Activated naive CD8-positive, alpha-beta T cell treated with anti-CD3 and anti-CD28 coated beads for 36 hours (primary cell): ENCODE results near the gene GLI1. TPM values are rescaled to one million over a fixed set of nuclear protein-coding genes. Genes with fewer than 3 reads are reported as not detected.
"Not testable (repeated sequence)": the region's sequence is repeated elsewhere in the genome, so short reads cannot be mapped to it uniquely, and the experiment has no call there.

ENCODE experiments used
- DNase-seq: peaks from one replicate; pipeline ENCODE4 v3.0.0; 2021
- H3K27ac Mint-ChIP-seq: one replicate; pipeline ENCODE4 v1.8.0; 2022; ENCODE audit warnings: mild to moderate bottlenecking, moderate library complexity, mixed read lengths
- H3K27me3 Mint-ChIP-seq: one replicate; pipeline ENCODE4 v1.8.0; 2022; ENCODE audit warnings: mild to moderate bottlenecking, mixed read lengths
- H3K36me3 Mint-ChIP-seq: one replicate; pipeline ENCODE4 v1.8.0; 2021; ENCODE audit warnings: mild to moderate bottlenecking, mixed read lengths
- H3K4me1 Mint-ChIP-seq: one replicate; pipeline ENCODE4 v1.8.0; 2021; ENCODE audit warnings: mixed read lengths
- H3K4me3 Mint-ChIP-seq: one replicate; pipeline ENCODE4 v1.8.0; 2022; ENCODE audit warnings: mild to moderate bottlenecking, moderate library complexity, mixed read lengths
- H3K9me3 Mint-ChIP-seq: one replicate; pipeline ENCODE4 v1.8.0; 2022; ENCODE audit warnings: mixed read lengths
- total RNA-seq, 2 experiments: library from RNA; stranded (reverse); gene quantifications; one replicate each; pipeline ENCODE4 v1.2.3, GENCODE V29; 2021

Gene GLI1
- total RNA-seq, 2 experiments from 2014 or later = 0.56 to 0.62 TPM

- Mint-ChIP-seq H3K9me3 (no peaks in the 10 kb centered on the region), H3K36me3 (peaks cover 46% of the 10 kb centered on the region), H3K27me3 (no peaks in the 10 kb centered on the region), H3K4me1 (peaks cover 36% of the 10 kb centered on the region), H3K27ac (peak within 1 kb of the TSS; percentile 94), H3K4me3 (peak within 1 kb of the TSS; percentile 92)
- DNase-seq = peak; percentile 93
Observed at GRCh38 chr12:57487597-57488401, 28.2 kb downstream of the GLI1 start, which contains the start of gene MARS1. Gene MARS1 (plus strand): TSS chr12:57488068. CDS start chr12:57488091, 23 bp downstream.

DNA sequence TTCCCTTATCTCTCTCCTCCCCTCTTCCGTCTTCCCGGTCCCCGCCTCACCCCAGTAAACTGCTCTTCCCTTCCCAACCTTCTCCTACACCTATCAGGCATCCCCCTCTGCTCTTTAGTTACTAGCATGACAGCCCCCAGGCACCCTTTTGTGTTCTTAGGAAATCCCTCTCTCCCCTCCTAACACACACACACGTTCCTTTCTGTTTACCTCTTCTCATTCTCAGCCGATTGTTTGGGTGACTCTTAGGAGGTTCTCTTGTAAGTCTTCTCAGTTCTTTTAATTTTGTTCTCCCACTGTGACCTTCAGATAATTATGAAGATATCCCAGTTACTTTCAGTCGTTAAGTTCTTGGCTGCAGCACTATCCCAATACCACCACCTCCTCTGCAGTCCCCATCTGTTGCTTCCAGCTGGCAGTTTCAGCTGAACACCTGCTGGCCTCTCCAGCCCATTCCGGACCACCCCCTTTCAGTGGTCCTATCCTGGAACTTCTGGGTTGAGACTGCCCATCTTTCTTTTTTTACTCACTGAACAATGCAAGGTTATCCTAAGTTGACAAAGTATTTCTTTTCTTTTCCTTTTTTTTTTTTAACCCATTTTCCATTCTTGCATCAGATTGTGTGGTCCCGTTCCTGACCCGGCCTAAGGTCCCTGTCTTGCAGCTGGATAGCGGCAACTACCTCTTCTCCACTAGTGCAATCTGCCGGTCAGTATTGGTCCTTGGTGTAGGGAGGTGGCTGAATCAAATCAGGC lies 29.0 kb downstream of the GLI1 start:
- Mint-ChIP-seq H3K9me3 (no peaks in the 10 kb centered on the region), H3K27ac (peak overlapping the region; percentile 94), H3K4me3 (peak overlapping the region; percentile 92), H3K36me3 (peaks cover 49% of the 10 kb centered on the region), H3K4me1 (peaks cover 31% of the 10 kb centered on the region), H3K27me3 (no peaks in the 10 kb centered on the region)
- DNase-seq = no peak

- DNase-seq = no peak
- H3K27me3 Mint-ChIP-seq = no peaks in the 10 kb centered on the region
- peaks cover 30% of the 10 kb centered on the region for H3K4me1 Mint-ChIP-seq
- peak overlapping the region; percentile 92 for H3K4me3 Mint-ChIP-seq
- peak overlapping the region; percentile 94 for H3K27ac Mint-ChIP-seq
- H3K9me3 Mint-ChIP-seq = no peaks in the 10 kb centered on the region
- H3K36me3 Mint-ChIP-seq = peaks cover 52% of the 10 kb centered on the region
Observed at GRCh38 chr12:57489157-57489641, 29.6 kb downstream of the GLI1 start.

- peaks cover 30% of the 10 kb centered on the region for H3K4me1 Mint-ChIP-seq
- no peaks in the 10 kb centered on the region for H3K27me3 Mint-ChIP-seq
- H3K9me3 Mint-ChIP-seq = no peaks in the 10 kb centered on the region
- H3K27ac Mint-ChIP-seq = no peak overlapping the region
- no peak overlapping the region for H3K4me3 Mint-ChIP-seq
- DNase-seq = no peak
- peaks cover 56% of the 10 kb centered on the region for H3K36me3 Mint-ChIP-seq
Observed at GRCh38 chr12:57490126-57490525, 30.5 kb downstream of the GLI1 start.

DNA sequence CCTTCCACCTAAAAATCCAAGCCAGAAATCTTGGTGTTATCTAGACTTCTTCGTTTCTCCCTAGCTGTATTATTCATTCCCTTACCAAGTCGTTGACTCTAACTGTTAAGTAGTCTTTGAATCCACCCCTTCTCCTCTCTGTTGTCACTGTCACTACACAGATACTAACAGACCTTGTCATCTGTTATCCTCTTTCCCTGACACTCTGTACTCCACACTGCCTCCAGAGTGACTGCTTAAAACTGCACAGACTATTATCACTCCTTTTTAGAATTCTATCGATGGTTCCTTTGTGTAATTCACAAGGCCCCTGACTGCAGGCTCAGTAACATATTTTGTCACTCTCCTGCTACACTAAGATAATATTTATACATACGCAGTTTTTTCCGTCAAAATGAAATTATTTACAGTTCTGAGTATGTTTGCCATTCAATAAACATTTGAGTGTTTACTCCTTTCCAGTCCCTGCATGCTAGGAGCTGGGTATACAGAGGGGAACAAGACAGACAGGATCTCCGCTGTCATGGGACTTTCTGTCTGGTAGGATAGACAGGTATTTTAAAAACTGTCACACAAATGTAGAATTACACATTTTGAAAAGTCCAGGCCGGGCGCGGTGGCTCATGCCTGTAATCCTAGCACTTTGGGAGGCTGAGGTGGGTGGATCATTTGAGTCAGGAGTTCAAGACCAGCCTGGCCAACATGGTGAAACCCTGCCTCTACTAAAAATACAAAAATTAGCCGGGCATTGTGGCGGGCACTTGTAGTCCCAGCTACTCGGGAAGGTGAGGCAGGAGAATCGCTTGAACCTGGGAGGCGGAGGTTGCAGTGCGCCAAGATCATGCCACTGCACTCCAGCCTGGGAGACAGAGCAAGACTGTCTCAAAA lies 32.1 kb downstream of the GLI1 start:
- DNase-seq = no peak
- Mint-ChIP-seq H3K4me3 (peak overlapping the region; percentile 16), H3K27me3 (no peaks in the 10 kb centered on the region), H3K4me1 (peaks cover 30% of the 10 kb centered on the region), H3K36me3 (peaks cover 59% of the 10 kb centered on the region), H3K27ac (peak overlapping the region; percentile 76), H3K9me3 (no peaks in the 10 kb centered on the region)

DNA sequence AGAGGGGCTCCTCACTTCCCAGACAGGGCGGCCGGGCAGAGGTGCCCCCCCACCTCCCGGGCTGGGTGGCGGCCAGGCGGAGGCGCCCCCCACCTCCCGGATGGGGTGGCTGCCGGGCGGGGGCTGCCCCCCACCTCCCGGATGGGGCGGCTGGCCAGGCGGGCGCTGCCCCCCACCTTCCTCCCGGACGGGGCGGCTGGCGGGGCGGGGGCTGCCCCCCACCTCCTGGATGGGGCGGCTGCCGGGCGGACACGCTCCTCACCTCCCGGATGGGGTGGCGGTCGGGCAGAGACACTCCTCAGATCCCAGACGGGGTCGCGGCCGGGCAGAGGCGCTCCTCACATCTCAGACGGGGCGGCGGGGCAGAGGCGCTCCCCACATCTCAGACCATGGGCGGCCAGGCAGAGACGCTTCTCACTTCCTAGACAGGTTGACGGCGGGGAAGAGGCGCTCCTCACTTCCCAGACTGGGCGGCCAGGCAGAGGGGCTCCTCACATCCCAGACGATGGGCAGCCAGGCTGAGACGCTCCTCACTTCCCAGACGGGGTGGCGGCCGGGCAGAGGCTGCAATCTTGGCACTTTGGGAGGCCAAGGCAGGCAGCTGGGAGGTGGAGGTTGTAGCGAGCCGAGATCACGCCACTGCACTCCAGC lies 35.6 kb downstream of the GLI1 start:
- not testable (repeated sequence) for H3K27me3 Mint-ChIP-seq, DNase-seq, H3K4me3 Mint-ChIP-seq, H3K27ac Mint-ChIP-seq, H3K9me3 Mint-ChIP-seq
- H3K4me1 Mint-ChIP-seq = peaks cover 19% of the 10 kb centered on the region
- peaks cover 63% of the 10 kb centered on the region for H3K36me3 Mint-ChIP-seq

DNA sequence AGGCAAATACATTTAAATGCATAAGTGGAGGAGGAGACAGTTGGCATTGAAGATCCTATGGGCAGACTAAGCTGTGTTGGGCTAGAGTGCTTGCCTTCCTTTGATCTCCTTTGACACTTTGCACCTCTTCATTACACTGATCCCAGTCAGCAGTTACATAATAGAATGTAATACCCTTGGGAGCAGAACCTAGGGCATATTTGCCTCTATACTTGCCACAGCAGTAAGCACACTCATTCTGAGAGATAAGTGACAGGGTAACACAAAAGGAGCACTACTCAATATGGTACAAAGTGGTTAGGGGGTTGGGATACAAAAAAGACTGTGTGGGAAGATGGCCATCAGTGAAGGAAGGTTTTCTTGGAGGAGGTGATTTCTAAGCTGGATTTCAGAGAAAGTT lies 37.2 kb downstream of the GLI1 start:
- H3K9me3 Mint-ChIP-seq = peaks cover 3% of the 10 kb centered on the region
- H3K27me3 Mint-ChIP-seq = no peaks in the 10 kb centered on the region
- H3K4me3 Mint-ChIP-seq = no peak overlapping the region
- H3K36me3 Mint-ChIP-seq = peaks cover 66% of the 10 kb centered on the region
- peak overlapping the region; percentile 32 for H3K27ac Mint-ChIP-seq
- no peak for DNase-seq
- peaks cover 14% of the 10 kb centered on the region for H3K4me1 Mint-ChIP-seq

DNA sequence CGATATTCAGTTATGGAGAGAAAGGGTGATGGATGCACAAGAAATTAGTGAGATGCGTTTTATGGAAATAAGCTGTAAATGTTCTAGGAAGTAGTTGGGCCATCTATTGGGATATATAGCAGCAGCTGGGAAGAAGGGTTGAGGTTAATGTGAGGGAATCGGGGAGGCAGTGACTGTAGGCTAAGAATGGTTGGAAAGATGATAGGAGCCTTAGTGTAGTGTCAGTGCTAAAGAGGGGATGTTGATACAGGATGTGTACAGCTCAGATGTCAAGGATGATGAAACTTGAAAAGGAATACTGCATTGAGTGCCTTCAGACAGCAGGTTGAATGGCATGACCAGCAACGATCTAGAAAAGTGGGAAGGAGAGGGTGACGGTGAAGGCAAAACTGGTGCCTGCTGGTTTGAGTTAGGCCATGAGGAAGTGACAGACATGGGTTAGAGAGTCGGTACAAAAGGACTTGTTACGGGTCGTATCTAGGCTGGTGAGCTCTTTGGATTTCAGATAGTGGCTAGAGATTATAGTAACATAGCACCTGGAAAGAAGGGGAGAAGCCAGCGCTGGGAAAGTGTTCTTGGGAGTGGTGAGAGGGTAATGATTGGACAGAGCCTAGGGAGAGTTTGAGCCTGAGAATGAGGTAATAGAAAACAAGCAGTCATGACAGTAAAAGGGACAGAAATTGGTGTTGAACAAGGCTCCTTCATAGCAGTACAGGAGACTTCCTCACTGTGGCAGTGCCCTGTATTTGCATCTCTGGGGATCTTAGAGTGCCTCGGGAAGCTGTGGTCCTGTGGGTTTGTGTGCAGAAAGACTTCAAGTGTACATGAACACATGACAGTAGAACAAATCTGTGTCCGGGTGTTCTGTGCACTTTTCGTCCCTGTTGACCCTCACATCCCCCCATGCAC lies 37.9 kb downstream of the GLI1 start:
- peak overlapping the region; percentile 32 for H3K27ac Mint-ChIP-seq

DNA sequence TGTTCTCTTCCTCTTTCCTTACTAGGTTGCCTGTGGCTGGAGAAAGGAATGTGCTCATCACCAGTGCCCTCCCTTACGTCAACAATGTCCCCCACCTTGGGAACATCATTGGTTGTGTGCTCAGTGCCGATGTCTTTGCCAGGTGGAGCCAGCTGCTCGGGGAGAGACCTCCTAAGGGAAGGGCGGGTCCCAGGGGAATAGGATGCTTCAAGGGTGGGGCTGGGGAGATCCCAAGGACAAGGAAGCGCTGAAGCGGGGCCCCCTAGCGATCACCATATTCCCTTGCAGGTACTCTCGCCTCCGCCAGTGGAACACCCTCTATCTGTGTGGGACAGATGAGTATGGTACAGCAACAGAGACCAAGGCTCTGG lies 38.5 kb downstream of the GLI1 start:
- no peaks in the 10 kb centered on the region for H3K27me3 Mint-ChIP-seq
- no peak overlapping the region for H3K27ac Mint-ChIP-seq
- no peak for DNase-seq
- H3K36me3 Mint-ChIP-seq = peaks cover 60% of the 10 kb centered on the region
- peaks cover 8% of the 10 kb centered on the region for H3K4me1 Mint-ChIP-seq
- H3K9me3 Mint-ChIP-seq = peaks cover 3% of the 10 kb centered on the region
- no peak overlapping the region for H3K4me3 Mint-ChIP-seq

More for the DNA sequence above, 37.9 kb downstream of the GLI1 start:
- H3K27me3 Mint-ChIP-seq = no peaks in the 10 kb centered on the region
- peaks cover 14% of the 10 kb centered on the region for H3K4me1 Mint-ChIP-seq
- H3K36me3 Mint-ChIP-seq = peaks cover 64% of the 10 kb centered on the region
- peaks cover 3% of the 10 kb centered on the region for H3K9me3 Mint-ChIP-seq
- no peak for DNase-seq
- H3K4me3 Mint-ChIP-seq = no peak overlapping the region

DNA sequence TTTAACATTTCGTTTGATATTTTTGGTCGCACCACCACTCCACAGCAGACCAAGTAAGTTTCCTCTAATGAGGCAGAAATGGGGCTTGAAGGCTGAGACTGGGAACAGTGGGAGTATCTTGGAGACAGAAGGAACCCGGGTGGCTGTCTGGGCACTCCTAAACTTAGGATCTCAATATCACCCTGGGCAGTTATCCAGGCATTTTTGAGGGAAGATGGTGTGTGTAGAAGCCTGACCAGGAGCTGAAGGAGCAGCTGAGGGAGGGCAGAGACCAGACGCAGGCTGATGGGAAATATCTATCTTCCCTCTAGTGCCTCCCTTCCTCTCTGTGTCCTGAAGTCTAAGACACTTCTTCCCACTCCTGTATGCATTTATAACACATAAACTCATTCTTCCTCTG lies 39.0 kb downstream of the GLI1 start:
- Mint-ChIP-seq H3K27ac (peak overlapping the region; percentile 27), H3K27me3 (no peaks in the 10 kb centered on the region), H3K36me3 (peaks cover 60% of the 10 kb centered on the region), H3K4me3 (no peak overlapping the region), H3K4me1 (peaks cover 8% of the 10 kb centered on the region), H3K9me3 (peaks cover 3% of the 10 kb centered on the region)
- no peak for DNase-seq

GRCh38 chr12:57500213-57500612 lies 40.6 kb downstream of the GLI1 start:
- H3K4me3 Mint-ChIP-seq = no peak overlapping the region
- peaks cover 11% of the 10 kb centered on the region for H3K4me1 Mint-ChIP-seq
- peaks cover 58% of the 10 kb centered on the region for H3K36me3 Mint-ChIP-seq
- DNase-seq = no peak
- H3K9me3 Mint-ChIP-seq = peaks cover 3% of the 10 kb centered on the region
- H3K27me3 Mint-ChIP-seq = no peaks in the 10 kb centered on the region
- no peak overlapping the region for H3K27ac Mint-ChIP-seq

DNA sequence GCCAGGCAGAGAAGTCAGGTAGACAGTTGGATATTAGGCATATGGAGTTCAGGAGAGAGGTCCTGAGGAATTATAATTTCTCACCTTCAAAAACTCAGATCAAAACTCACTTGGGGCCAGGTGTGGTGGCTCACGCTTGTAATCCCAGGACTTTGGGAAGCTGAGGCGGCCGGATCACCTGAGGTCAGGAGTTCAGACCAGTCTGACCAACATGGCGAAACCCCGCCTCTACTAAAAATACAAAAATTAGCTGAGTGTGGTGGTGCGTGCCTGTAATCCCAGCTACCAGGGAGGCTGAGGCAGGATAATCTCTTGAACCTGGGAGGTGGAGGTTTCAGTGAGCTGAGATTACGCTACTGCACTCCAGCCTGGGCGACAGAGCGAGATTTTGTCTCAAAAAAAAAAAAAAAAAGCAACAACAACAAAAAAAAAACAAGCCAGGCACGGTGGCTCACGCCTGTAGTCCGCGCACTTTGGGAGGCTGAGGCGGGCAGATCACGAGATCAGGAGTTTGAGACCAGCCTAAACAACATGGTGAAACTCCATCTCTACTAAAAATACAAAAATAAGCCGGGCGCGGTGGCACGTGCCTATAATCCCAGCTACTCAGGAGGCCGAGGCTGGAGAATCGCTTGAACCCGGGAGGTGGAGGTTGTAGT lies 42.9 kb downstream of the GLI1 start:
- DNase-seq, H3K27ac Mint-ChIP-seq, H3K4me1 Mint-ChIP-seq, H3K4me3 Mint-ChIP-seq, H3K27me3 Mint-ChIP-seq, H3K9me3 Mint-ChIP-seq: not testable (repeated sequence)
- peaks cover 57% of the 10 kb centered on the region for H3K36me3 Mint-ChIP-seq

GRCh38 chr12:57506541-57506940 lies 47.0 kb downstream of the GLI1 start:
- not testable (repeated sequence) for H3K4me1 Mint-ChIP-seq, H3K27ac Mint-ChIP-seq, H3K9me3 Mint-ChIP-seq, H3K4me3 Mint-ChIP-seq, H3K27me3 Mint-ChIP-seq, DNase-seq
- peaks cover 30% of the 10 kb centered on the region for H3K36me3 Mint-ChIP-seq
